Mesendoderm (in vitro differentiated cells): ENCODE measurements around the gene PTPN3.

Experiments used
- DNase-seq: peaks from one replicate; pipeline ENCODE4 v3.0.0; 2013
- H2AK5ac ChIP-seq: 2 replicates; pipeline ENCODE4 v1.6.1; 2013; ENCODE audit warnings: low read length, inconsistent platforms
- H2BK120ac ChIP-seq: 2 replicates; pipeline ENCODE4 v1.6.1; 2013; ENCODE audit warnings: low read depth, mild to moderate bottlenecking, low read length, moderate library complexity, mixed read lengths
- H2BK15ac ChIP-seq: replicated peaks from 2 replicates; pipeline ENCODE4 v1.6.1; 2013; ENCODE audit warnings: low read depth, mild to moderate bottlenecking, moderate library complexity
- H2BK5ac ChIP-seq: 2 replicates; pipeline ENCODE4 v1.6.1; 2013; ENCODE audit warnings: low read length, inconsistent platforms
- H3K18ac ChIP-seq: 2 replicates; pipeline ENCODE4 v1.6.1; 2013; ENCODE audit warnings: mild to moderate bottlenecking, low read length, mixed read lengths
- H3K23ac ChIP-seq: one replicate; pipeline ENCODE4 v1.6.1; 2013; ENCODE audit warnings: low read length
- H3K27ac ChIP-seq: 2 replicates; pipeline ENCODE4 v1.5.1; 2013; ENCODE audit warnings: low read depth, mild to moderate bottlenecking, inconsistent platforms, low read length, moderate library complexity
- H3K27me3 ChIP-seq: 2 replicates; pipeline ENCODE4 v1.6.1; 2013; ENCODE audit warnings: low read length, control low read depth, mild to moderate bottlenecking, inconsistent platforms; ENCODE audit not compliant: insufficient read depth, poor library complexity
- H3K36me3 ChIP-seq: 2 replicates; pipeline ENCODE4 v1.6.1; 2013; ENCODE audit warnings: low read length, inconsistent platforms; ENCODE audit not compliant: control insufficient read depth, insufficient read depth
- H3K4ac ChIP-seq: one replicate; pipeline ENCODE4 v1.6.1; 2013; ENCODE audit warnings: low read depth, mild to moderate bottlenecking, low read length, moderate library complexity
- H3K4me1 ChIP-seq: 2 replicates; pipeline ENCODE4 v1.6.1; 2013; ENCODE audit warnings: low read depth, low read length, inconsistent platforms; ENCODE audit not compliant: control insufficient read depth
- H3K4me2 ChIP-seq: 2 replicates; pipeline ENCODE4 v1.6.1; 2013; ENCODE audit warnings: low read length
- H3K4me3 ChIP-seq: 2 replicates; pipeline ENCODE4 v1.5.1; 2013; ENCODE audit warnings: mild to moderate bottlenecking, low read length
- H3K56ac ChIP-seq: one replicate; pipeline ENCODE4 v1.6.1; 2013; ENCODE audit warnings: low read length
- H3K79me1 ChIP-seq: 2 replicates; pipeline ENCODE4 v1.6.1; 2013; ENCODE audit warnings: low read length, inconsistent platforms
- H3K79me2 ChIP-seq: 2 replicates; pipeline ENCODE4 v1.6.1; 2013; ENCODE audit warnings: mild to moderate bottlenecking, low read length; ENCODE audit not compliant: control insufficient read depth, insufficient read depth
- H3K9ac ChIP-seq: 2 replicates; pipeline ENCODE4 v1.6.1; 2013; ENCODE audit warnings: low read length, inconsistent platforms
- H4K5ac ChIP-seq: one replicate; pipeline ENCODE4 v1.6.1; 2013; ENCODE audit warnings: low read length
- H4K8ac ChIP-seq: one replicate; pipeline ENCODE4 v1.6.1; 2013; ENCODE audit warnings: low read depth, mild to moderate bottlenecking, control low read depth, low read length, moderate library complexity
- WGBS: extraction: QIAGEN DNeasy Blood & Tissue Kit; methylation state at CpG from one replicate; pipeline ENCODE4 v1.1.7; 2013; ENCODE audit warnings: low lambda C conversion rate, missing lambda C conversion rate; ENCODE audit not compliant: insufficient coverage; ENCODE audit errors: extremely low coverage; 5-methylcytosine and 5-hydroxymethylcytosine counted together

The PTPN3 gene

DNA sequence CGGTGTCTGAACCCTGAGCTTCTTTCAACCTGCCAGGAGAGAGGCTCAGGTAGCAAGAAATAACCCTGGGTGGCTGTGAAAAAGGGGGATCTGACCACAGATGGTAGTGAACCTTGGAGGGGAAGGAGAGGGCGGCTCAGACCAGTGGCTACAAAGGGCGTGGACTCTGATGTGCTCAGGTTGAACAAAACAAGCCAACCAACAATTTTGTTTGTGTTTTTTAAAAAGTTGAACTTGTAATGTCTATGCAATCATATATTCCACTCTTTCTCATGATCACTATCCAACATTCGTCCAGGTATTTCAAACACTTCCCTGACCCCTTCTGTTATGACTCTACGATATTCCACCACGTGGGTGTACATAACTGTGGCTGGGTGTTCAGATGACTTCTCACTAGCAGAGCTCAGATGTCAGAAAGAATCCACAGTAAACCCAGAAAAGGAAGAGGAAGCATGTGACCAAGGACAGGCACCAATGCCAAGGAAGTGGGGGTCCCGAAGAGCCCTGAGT, 20.0 kb downstream of the PTPN3 start:
- H3K4me3 ChIP-seq, result no peak overlapping the region
- no peak overlapping the region for H3K27ac ChIP-seq
- no peaks in the 10 kb centered on the region for H3K79me2 ChIP-seq
- no peak overlapping the region for H4K8ac ChIP-seq
- no peaks in the 10 kb centered on the region for H3K27me3 ChIP-seq
- no peak overlapping the region for H2BK5ac ChIP-seq
- no peaks in the 10 kb centered on the region for H3K36me3 ChIP-seq
- no CpG with 5 or more reads among the region's 7 CpGs for whole genome bisulfite sequencing
- no peak for DNase-seq
- no peak overlapping the region for H3K23ac ChIP-seq
- no peaks in the 10 kb centered on the region for H3K79me1 ChIP-seq
- no peak overlapping the region for H2AK5ac ChIP-seq
- H4K5ac ChIP-seq, result no peak overlapping the region
- H2BK120ac ChIP-seq, result no peak overlapping the region
- H3K4me1 ChIP-seq, result no peaks in the 10 kb centered on the region
- no peak overlapping the region for H3K4me2 ChIP-seq
- no peak overlapping the region for H2BK15ac ChIP-seq
- H3K18ac ChIP-seq, result no peak overlapping the region
- no peak overlapping the region for H3K9ac ChIP-seq
- no peak overlapping the region for H3K4ac ChIP-seq
- no peak overlapping the region for H3K56ac ChIP-seq

DNA sequence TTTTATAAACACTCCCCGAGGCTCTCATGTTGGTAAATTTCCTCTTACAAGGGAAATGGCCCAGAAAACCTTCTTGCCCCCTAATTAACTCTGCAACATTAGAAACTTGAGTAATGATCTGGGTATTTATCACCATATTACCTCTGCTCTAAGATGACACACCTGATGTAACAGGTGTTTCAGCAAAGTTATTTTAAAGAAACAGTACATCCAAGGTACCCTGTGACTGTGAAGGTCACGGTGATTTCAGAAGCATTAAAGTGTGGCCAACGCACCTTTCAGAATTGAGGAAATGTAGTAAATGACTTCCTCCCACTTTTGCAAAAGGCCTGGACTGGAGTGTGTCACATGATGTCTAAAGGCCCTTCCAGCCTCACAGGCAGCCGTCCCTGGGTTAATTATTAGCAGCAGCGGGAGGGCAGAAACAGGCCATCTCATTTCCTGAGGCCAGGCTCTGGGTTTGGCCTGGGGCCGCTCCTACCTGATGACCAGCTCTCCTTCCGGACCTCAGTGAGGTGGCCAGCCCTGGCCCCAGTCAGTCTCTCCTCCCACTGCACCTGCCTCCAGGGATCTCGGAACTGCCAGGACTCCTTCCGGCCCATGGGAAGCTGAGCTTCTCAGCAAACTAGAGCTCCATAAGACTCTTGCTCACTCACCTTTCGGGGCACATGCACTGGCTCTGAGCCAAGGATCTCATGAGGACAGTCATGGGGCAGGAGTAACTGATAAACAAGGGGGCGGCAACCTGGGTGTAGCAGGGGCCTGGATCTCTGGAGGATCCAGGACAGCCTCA, 20.7 kb downstream of the PTPN3 start:
- no peak overlapping the region for H3K4me2 ChIP-seq
- WGBS, result no CpG with 5 or more reads among the region's 11 CpGs
- H4K5ac ChIP-seq, result no peak overlapping the region
- no peaks in the 10 kb centered on the region for H3K27me3 ChIP-seq
- H2AK5ac ChIP-seq, result no peak overlapping the region
- H3K79me2 ChIP-seq, result no peaks in the 10 kb centered on the region
- no peaks in the 10 kb centered on the region for H3K36me3 ChIP-seq
- no peak overlapping the region for H3K9ac ChIP-seq
- no peaks in the 10 kb centered on the region for H3K4me1 ChIP-seq
- no peak overlapping the region for H3K27ac ChIP-seq
- no peak overlapping the region for H3K4me3 ChIP-seq
- H3K4ac ChIP-seq, result no peak overlapping the region
- no peak overlapping the region for H3K56ac ChIP-seq
- H2BK120ac ChIP-seq, result no peak overlapping the region
- DNase-seq, result no peak
- H2BK15ac ChIP-seq, result no peak overlapping the region
- no peak overlapping the region for H3K23ac ChIP-seq
- H3K79me1 ChIP-seq, result no peaks in the 10 kb centered on the region
- no peak overlapping the region for H3K18ac ChIP-seq
- no peak overlapping the region for H2BK5ac ChIP-seq
- no peak overlapping the region for H4K8ac ChIP-seq

DNA sequence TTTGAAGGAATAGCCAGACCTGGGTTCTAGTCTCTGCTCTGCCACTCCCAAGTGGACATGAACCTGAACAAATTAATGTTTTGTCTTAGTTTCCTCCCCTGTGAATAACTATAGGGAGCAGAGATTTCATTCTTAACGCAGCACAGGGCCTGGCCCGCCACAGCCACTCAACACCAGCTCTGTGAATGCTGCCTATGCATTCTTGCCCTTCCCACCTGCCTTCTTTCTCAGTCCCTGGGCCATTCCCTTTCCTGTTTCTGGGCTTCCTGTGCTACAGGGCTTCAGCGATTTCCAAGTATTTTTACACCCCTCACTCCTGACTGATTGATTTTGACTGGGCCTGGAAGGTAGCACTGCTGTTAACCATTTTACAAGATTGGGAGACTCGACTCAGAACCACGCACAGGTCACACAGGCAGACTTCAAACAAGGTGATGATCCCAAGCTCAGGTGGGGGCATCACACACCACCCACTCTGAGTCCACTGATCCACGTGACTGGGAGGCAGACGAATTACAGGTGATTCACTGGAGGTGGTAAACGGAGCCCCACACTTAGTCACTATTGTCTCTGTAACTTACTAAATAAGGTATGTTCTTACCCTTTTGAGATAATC, 21.4 kb downstream of the PTPN3 start:
- Histone ChIP-seq H3K79me1 (no peaks in the 10 kb centered on the region), H3K4me1 (no peaks in the 10 kb centered on the region), H3K4me2 (no peak overlapping the region), H3K27ac (no peak overlapping the region), H3K23ac (no peak overlapping the region), H3K56ac (no peak overlapping the region), H3K18ac (no peak overlapping the region), H2BK120ac (no peak overlapping the region), H2BK5ac (no peak overlapping the region), H4K5ac (no peak overlapping the region), H3K4ac (no peak overlapping the region), H3K4me3 (no peak overlapping the region), H4K8ac (no peak overlapping the region), H2AK5ac (no peak overlapping the region), H3K9ac (no peak overlapping the region), H3K27me3 (no peaks in the 10 kb centered on the region), H2BK15ac (no peak overlapping the region), H3K79me2 (no peaks in the 10 kb centered on the region), H3K36me3 (no peaks in the 10 kb centered on the region)
- WGBS, result no CpG with 5 or more reads among the region's 8 CpGs
- no peak for DNase-seq

DNA sequence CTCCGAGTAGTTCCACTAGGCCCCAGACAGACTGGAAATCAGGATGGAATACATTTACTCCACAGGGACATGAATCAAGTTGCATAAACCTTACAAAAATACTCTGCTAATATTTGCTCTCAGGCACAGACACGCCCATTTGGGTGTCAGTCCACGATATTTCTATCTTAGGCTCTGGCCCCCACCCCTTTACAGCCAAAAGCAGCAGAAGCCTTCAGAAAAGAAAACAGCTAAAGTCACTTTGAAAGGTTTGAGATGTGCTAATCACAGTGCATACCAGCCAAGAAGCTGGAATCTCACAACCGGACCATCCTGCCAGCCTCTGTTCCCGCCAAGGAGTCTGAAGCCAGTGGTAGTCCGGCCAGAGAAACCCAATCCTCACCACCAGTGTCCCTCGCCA, 22.6 kb downstream of the PTPN3 start:
- Histone ChIP-seq H2BK5ac (no peak overlapping the region), H3K9ac (no peak overlapping the region), H3K4me1 (no peaks in the 10 kb centered on the region), H4K8ac (no peak overlapping the region), H3K79me1 (no peaks in the 10 kb centered on the region), H3K18ac (no peak overlapping the region), H3K4me2 (no peak overlapping the region), H3K36me3 (no peaks in the 10 kb centered on the region), H4K5ac (no peak overlapping the region), H3K56ac (no peak overlapping the region), H2BK15ac (no peak overlapping the region), H2BK120ac (no peak overlapping the region), H3K79me2 (no peaks in the 10 kb centered on the region), H2AK5ac (no peak overlapping the region), H3K4me3 (no peak overlapping the region), H3K4ac (no peak overlapping the region), H3K27ac (no peak overlapping the region), H3K27me3 (no peaks in the 10 kb centered on the region), H3K23ac (no peak overlapping the region)
- no CpG with 5 or more reads among the region's 7 CpGs for WGBS
- no peak for DNase-seq

DNA sequence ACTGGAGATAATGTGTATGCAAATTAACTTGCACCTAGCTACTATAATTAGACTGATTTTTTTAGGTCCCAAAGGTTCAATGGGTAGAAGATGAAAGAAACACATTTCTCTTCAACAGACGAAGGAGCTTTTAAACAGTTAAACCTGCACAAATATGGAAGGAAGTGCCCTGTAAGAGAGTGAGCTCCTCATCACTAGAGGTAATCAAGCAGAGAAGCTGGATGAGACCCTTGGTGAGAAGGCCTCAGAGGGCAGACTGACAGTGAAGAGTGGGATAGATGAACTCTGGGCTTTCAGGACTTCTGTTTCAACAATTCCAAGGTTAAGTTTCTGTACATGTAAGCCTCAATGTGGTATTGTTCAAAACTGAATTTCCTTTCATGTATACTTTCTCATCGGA, 23.2 kb downstream of the PTPN3 start:
- no CpG with 5 or more reads among the region's 2 CpGs for WGBS
- Histone ChIP-seq H3K4me2 (no peak overlapping the region), H2BK120ac (no peak overlapping the region), H4K5ac (no peak overlapping the region), H2AK5ac (no peak overlapping the region), H3K36me3 (no peaks in the 10 kb centered on the region), H3K79me1 (no peaks in the 10 kb centered on the region), H3K23ac (no peak overlapping the region), H2BK15ac (no peak overlapping the region), H3K4ac (no peak overlapping the region), H2BK5ac (no peak overlapping the region), H3K56ac (no peak overlapping the region), H3K9ac (no peak overlapping the region), H3K18ac (no peak overlapping the region), H3K79me2 (no peaks in the 10 kb centered on the region), H3K4me1 (no peaks in the 10 kb centered on the region), H3K4me3 (no peak overlapping the region), H3K27ac (no peak overlapping the region), H3K27me3 (no peaks in the 10 kb centered on the region), H4K8ac (no peak overlapping the region)
- DNase-seq, result no peak
